ENCODE results near the gene PTPRO. TPM values are rescaled to one million over a fixed set of nuclear protein-coding genes. Genes with fewer than 3 reads are reported as not detected.

PTPRO gene
- total RNA-seq, 1 donor, result 3.4 TPM

DNA sequence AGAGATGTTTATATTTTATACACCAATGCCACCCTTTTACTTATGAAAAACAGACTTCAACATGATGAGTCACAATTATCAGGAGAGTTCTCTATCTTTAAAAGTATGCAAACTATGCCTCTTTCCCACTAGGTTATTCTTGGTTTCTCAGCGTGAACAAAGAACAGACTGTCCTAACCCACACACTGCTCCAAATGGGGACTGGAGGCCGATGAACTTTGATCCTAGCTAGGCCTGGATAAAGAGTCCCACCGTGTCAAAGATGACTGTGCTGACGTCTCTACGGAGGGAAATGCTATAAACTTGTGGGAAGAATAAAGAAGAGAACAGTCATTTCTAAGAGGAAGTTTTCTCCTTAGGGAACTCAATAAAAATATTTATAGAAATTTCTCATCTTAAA lies 306.8 kb downstream of the PTPRO start:
- H3K9me3 ChIP-seq (ENCODE audit: low read depth, low read length), result no peaks in the 10 kb centered on the region
- H3K4me1 ChIP-seq (ENCODE audit: insufficient read depth, low read length), result no peaks in the 10 kb centered on the region
- H3K4me3 ChIP-seq (ENCODE audit: low read length), result no peak overlapping the region
- H3K27me3 ChIP-seq (ENCODE audit: insufficient read depth, low read length), result no peaks in the 10 kb centered on the region

DNA sequence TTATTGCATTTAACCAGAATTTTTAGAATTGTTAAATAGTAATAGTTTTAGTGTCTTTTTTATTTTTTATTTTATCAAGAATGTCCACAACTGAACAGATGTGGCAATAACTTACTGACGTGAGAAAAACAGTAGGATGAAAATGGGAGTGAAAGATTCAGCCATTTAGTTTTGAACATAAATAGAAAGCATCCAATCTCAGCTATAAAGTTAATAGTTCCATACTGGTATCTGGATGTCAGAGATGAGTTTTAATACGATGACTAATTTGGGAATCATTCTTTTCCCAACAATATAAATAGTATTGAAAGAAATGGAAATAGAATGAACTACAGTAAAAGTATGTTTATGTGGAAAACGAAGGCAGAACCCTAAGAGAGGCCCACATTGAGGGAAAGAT lies 307.5 kb downstream of the PTPRO start:
- Histone ChIP-seq H3K4me3 (ENCODE audit: low read length) (no peak overlapping the region), H3K4me1 (ENCODE audit: insufficient read depth, low read length) (no peaks in the 10 kb centered on the region), H3K27me3 (ENCODE audit: insufficient read depth, low read length) (no peaks in the 10 kb centered on the region), H3K9me3 (ENCODE audit: low read depth, low read length) (no peaks in the 10 kb centered on the region)

- Histone ChIP-seq H3K4me1 (ENCODE audit: insufficient read depth, low read length) (no peaks in the 10 kb centered on the region), H3K9me3 (ENCODE audit: low read depth, low read length) (no peaks in the 10 kb centered on the region), H3K27me3 (ENCODE audit: insufficient read depth, low read length) (no peaks in the 10 kb centered on the region), H3K4me3 (ENCODE audit: low read length) (no peak overlapping the region)
These were observed 308.9 kb downstream of the PTPRO start for GRCh38 chr12:15631007-15631715.

DNA sequence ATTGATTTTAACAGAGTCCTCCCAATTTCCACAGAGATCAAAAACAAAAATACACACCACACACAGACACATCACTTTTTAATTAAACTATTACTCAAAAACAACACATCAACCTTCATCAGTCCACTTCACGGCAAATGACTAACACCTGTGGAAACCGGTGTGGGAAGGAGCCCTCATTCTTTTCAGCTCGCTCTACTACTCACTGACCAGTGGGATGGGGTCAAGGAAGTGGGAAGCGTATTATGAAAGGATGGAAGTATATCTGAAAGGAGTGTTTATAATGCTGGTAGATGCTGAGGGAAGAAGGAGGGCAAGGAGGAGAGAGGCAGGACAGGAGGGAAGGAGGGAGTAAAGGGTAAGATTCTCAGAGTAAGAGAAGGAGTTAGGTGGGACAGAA lies 310.4 kb downstream of the PTPRO start:
- Histone ChIP-seq H3K4me3 (ENCODE audit: low read length) (no peak overlapping the region), H3K27me3 (ENCODE audit: insufficient read depth, low read length) (no peaks in the 10 kb centered on the region), H3K9me3 (ENCODE audit: low read depth, low read length) (no peaks in the 10 kb centered on the region), H3K4me1 (ENCODE audit: insufficient read depth, low read length) (no peaks in the 10 kb centered on the region)

- no peaks in the 10 kb centered on the region for H3K27me3 ChIP-seq (ENCODE audit: insufficient read depth, low read length)
- H3K9me3 ChIP-seq (ENCODE audit: low read depth, low read length), result no peaks in the 10 kb centered on the region
- no peak overlapping the region for H3K4me3 ChIP-seq (ENCODE audit: low read length)
- H3K4me1 ChIP-seq (ENCODE audit: insufficient read depth, low read length), result no peaks in the 10 kb centered on the region
These were observed 310.9 kb downstream of the PTPRO start for GRCh38 chr12:15633201-15633600.

- H3K4me3 ChIP-seq (ENCODE audit: low read length), result no peak overlapping the region
- H3K9me3 ChIP-seq (ENCODE audit: low read depth, low read length), result no peaks in the 10 kb centered on the region
- H3K4me1 ChIP-seq (ENCODE audit: insufficient read depth, low read length), result no peaks in the 10 kb centered on the region
- H3K27me3 ChIP-seq (ENCODE audit: insufficient read depth, low read length), result no peaks in the 10 kb centered on the region
These were observed 311.8 kb downstream of the PTPRO start for GRCh38 chr12:15634010-15634683.

DNA sequence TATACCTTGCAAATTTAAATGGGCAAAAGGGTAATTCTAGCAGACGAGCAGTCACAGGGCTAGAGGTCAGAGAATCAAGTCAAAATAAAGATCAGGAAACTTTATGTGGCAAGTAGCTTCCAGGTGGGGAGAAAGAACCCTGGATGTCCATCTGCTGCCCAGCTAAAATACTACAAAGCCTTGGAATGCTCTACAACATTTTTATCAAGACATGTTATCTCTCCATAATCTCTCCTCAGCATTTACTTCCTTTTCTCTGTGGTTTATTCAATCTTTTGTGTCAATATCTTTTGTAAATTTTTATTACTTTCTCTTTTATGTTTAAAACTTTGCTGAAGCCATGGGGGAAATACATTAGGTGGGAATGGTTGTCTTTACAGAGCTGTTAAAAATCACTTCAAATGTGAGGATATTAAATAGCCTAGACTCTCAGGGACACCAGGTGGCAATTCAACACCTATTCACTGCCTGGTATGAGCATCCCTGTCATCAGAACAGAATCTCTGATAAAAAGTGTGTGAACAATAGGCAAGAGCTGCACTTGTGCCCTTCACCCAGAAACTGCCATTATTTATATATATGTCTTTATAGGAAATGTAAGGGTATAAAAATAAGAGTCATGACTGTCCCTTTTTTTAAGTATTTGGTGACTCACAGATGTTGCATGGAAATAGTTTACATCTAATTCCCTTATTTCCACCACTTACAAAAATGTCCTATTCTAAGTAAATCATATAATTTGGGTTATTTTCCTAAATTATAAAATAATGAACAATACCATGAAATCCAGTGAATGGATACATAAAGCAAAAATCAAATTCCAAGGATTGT lies 314.0 kb downstream of the PTPRO start:
- Histone ChIP-seq H3K9me3 (ENCODE audit: low read depth, low read length) (no peaks in the 10 kb centered on the region), H3K4me3 (ENCODE audit: low read length) (no peak overlapping the region), H3K27me3 (ENCODE audit: insufficient read depth, low read length) (no peaks in the 10 kb centered on the region), H3K4me1 (ENCODE audit: insufficient read depth, low read length) (no peaks in the 10 kb centered on the region)

- Histone ChIP-seq H3K27me3 (ENCODE audit: insufficient read depth, low read length) (no peaks in the 10 kb centered on the region), H3K9me3 (ENCODE audit: low read depth, low read length) (no peaks in the 10 kb centered on the region), H3K4me1 (ENCODE audit: insufficient read depth, low read length) (no peaks in the 10 kb centered on the region), H3K4me3 (ENCODE audit: low read length) (no peak overlapping the region)
These were observed 315.9 kb downstream of the PTPRO start for GRCh38 chr12:15638231-15638630.

- no peaks in the 10 kb centered on the region for H3K4me1 ChIP-seq (ENCODE audit: insufficient read depth, low read length)
- no peaks in the 10 kb centered on the region for H3K27me3 ChIP-seq (ENCODE audit: insufficient read depth, low read length)
- no peaks in the 10 kb centered on the region for H3K9me3 ChIP-seq (ENCODE audit: low read depth, low read length)
- H3K4me3 ChIP-seq (ENCODE audit: low read length), result no peak overlapping the region
These were observed 322.4 kb downstream of the PTPRO start for GRCh38 chr12:15644700-15645099.

DNA sequence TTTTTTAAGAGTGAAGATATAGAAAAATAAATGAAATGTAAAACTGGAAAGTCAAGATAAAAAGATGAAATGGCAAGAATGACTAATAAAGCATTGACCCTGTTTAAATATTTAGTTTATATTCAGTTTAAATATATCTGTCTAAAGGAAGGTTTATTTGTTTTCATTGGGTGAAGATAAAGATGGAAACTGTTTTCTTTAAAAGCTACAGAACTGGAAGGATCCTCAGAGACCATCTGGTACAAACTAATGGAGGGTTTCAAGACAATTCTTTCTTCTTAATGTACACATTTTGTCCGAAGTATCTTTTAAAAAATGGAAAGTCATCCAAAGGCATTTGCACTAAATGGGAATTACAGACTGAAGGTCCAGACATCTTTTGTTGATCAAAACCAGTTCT lies 324.3 kb downstream of the PTPRO start:
- Histone ChIP-seq H3K4me1 (ENCODE audit: insufficient read depth, low read length) (no peaks in the 10 kb centered on the region), H3K4me3 (ENCODE audit: low read length) (no peak overlapping the region), H3K27me3 (ENCODE audit: insufficient read depth, low read length) (no peaks in the 10 kb centered on the region), H3K9me3 (ENCODE audit: low read depth, low read length) (no peaks in the 10 kb centered on the region)

Other genes with a start within 250 kb of the PTPRO start
- not detected for gene RERG, start 101.1 kb upstream of the PTPRO start, total RNA-seq